Measurements from ENCODE around the gene ARID5A.

DNA sequence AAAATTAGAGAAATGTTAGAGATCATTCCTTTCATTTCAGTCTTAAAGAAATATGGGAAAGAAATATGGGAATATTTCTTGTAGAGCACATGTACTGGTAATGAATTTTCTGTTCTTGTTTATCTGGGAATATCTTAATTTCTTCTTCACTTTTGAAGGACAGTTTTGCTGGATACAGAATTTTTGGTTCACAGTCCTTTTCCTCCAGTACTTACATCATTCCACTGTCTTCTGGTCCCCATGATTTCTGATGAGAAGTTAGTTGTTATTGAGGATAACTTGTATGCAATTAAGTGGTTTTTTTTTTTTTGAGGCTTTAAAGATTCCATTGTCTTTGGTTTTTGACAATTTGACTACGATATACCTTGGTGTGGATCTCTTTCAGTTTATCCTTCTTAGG lies 42.4 kb upstream of the ARID5A start:
- TF ChIP-seq TAF1 (IDR thresholded peaks at IDR 0.05; ENCODE audit: low read depth, low read length) (no peak), POLR2A (IDR thresholded peaks at IDR 0.05; ENCODE audit: low read depth, low read length) (no peak), SPI1 (IDR thresholded peaks at IDR 0.05; ENCODE audit: low read depth, low read length) (no peak), POLR2AphosphoS5 (IDR thresholded peaks at IDR 0.05; ENCODE audit: low read depth, low read length) (no peak)
